ENCODE measurements around the gene RBPJL.

RBPJL gene

GRCh38 chr20:45362804-45363610, 56.4 kb downstream of the RBPJL start, which contains the start of gene SYS1:
TSS of gene SYS1 (plus strand) at chr20:45363156. CDS start at chr20:45363532, 376 bp downstream.
- peak; percentile 98 to 99 for DNase-seq (ENCODE audit: low read depth in 2 of 2)

- no peak for DNase-seq (ENCODE audit: low read depth in 2 of 2)
Observed at GRCh38 chr20:45363611-45364492, 57.2 kb downstream of the RBPJL start.

GRCh38 chr20:45365444-45365970, 58.9 kb downstream of the RBPJL start:
- DNase-seq (ENCODE audit: low read depth in 2 of 2) = no peak

- DNase-seq (ENCODE audit: low read depth in 2 of 2) = no peak
Observed at GRCh38 chr20:45366192-45366591, 59.6 kb downstream of the RBPJL start.

GRCh38 chr20:45366631-45367030, 60.0 kb downstream of the RBPJL start:
- no peak for DNase-seq (ENCODE audit: low read depth in 2 of 2)

- no peak for DNase-seq (ENCODE audit: low read depth in 2 of 2)
Observed at GRCh38 chr20:45367126-45367525, 60.5 kb downstream of the RBPJL start.
